ENCODE measurements around the gene CERS1.

- TF ChIP-seq POLR2A (IDR thresholded peaks at IDR 0.05; ENCODE audit: low read depth, low read length) (no peak), CTCF (IDR thresholded peaks at IDR 0.05 in 2 of 3, conservative IDR thresholded peaks at IDR 0.05 in 1 of 3; ENCODE audit: control insufficient read depth in 2 of 3, extremely low read depth in 1 of 3, insufficient read depth in 1 of 3, low read depth in 3 of 3, low read length in 3 of 3) (no peak), BCL11A (IDR thresholded peaks at IDR 0.05; ENCODE audit: low read depth, low read length) (no peak), JUND (IDR thresholded peaks at IDR 0.05; ENCODE audit: low read depth, low read length) (no peak), MXI1 (IDR thresholded peaks at IDR 0.05; ENCODE audit: low read depth, low read length) (no peak), EGR1 (IDR thresholded peaks at IDR 0.05; ENCODE audit: borderline replicate concordance in 1 of 2, low read depth in 2 of 2, low read length in 2 of 2) (no peak), USF1 (IDR thresholded peaks at IDR 0.05; ENCODE audit: borderline replicate concordance, extremely low read length, insufficient read depth, low read depth, low read length) (no peak), EP300 (IDR thresholded peaks at IDR 0.05; ENCODE audit: borderline replicate concordance in 1 of 2, control insufficient read depth in 1 of 2, low read depth in 2 of 2, low read length in 2 of 2) (no peak), CEBPB (IDR thresholded peaks at IDR 0.05; ENCODE audit: borderline replicate concordance in 1 of 2, low read depth in 2 of 2, low read length in 2 of 2) (no peak), STAT1 (conservative IDR thresholded peaks at IDR 0.05) (no peak), BMI1 (IDR thresholded peaks at IDR 0.05; ENCODE audit: borderline replicate concordance) (no peak), ATF7 (IDR thresholded peaks at IDR 0.05; ENCODE audit: low read depth) (no peak), MTA3 (IDR thresholded peaks at IDR 0.05; ENCODE audit: borderline replicate concordance, low read length) (no peak), ZBED1 (IDR thresholded peaks at IDR 0.05; ENCODE audit: borderline replicate concordance) (no peak)
Measured at GRCh38 chr19:18869781-18870530, 26.0 kb downstream of the CERS1 start.
